IMR-90 (cell line): ENCODE data around the gene CDKAL1. TPM values are rescaled to one million over a fixed set of nuclear protein-coding genes. Genes with fewer than 3 reads are reported as not detected.

Experiments used
- ATAC-seq: fragments of 200-7000 bp; cut with Tn5 transposase; 2 replicates; pipeline ENCODE4 v1.9.1; 2020; ENCODE audit warnings: low read depth, mild to moderate bottlenecking, moderate library complexity
- BruUV-seq: library from RNA; stranded (reverse); fragments of 400-500 nt; replicated peaks from 2 replicates; lab custom pipeline; 2021; lab: Mats Ljungman, UMichigan
- CTCF ChIA-PET: fragments of 300-600 bp; formaldehyde crosslinking; extraction: SDS; loops from one replicate; lab custom pipeline; 2021; ENCODE audit warnings: antibody characterized with exemption; lab: Yijun Ruan, JAX
- POLR2A ChIA-PET: fragments of 300-600 bp; sonication (Branson Sonifier 250); formaldehyde crosslinking; loops from one replicate; lab custom pipeline; 2022; ENCODE audit warnings: antibody characterized with exemption; ENCODE audit not compliant: unreplicated experiment; lab: Charles Lee
- DNase-seq: peaks from one replicate; pipeline ENCODE4 v3.0.0; 2013
- H2AFZ ChIP-seq: replicated peaks from 2 replicates; pipeline ENCODE3; 2013; ENCODE audit warnings: low read length, mild to moderate bottlenecking; ENCODE audit not compliant: poor library complexity
- H2AK5ac ChIP-seq: 2 replicates; pipeline ENCODE4 v1.6.1; 2013; ENCODE audit warnings: low read depth, low read length, inconsistent platforms
- H2AK9ac ChIP-seq: replicated peaks from 2 replicates; pipeline ENCODE3; 2013; ENCODE audit warnings: mild to moderate bottlenecking, low read depth, low read length, moderate library complexity; ENCODE audit not compliant: poor library complexity
- H2BK120ac ChIP-seq: 2 replicates; pipeline ENCODE4 v1.6.1; 2013; ENCODE audit warnings: low read depth, low read length, inconsistent platforms
- H2BK15ac ChIP-seq: 3 replicates; pipeline ENCODE4 v1.6.1; 2013; ENCODE audit warnings: low read depth, low read length, inconsistent platforms
- H2BK20ac ChIP-seq: 2 replicates; pipeline ENCODE4 v1.6.1; 2013; ENCODE audit warnings: low read depth, mild to moderate bottlenecking, inconsistent platforms, low read length, moderate library complexity
- H2BK5ac ChIP-seq: 2 replicates; pipeline ENCODE4 v1.6.1; 2013; ENCODE audit warnings: mild to moderate bottlenecking, low read depth, low read length, inconsistent platforms; ENCODE audit not compliant: poor library complexity, severe bottlenecking
- H3K14ac ChIP-seq: replicated peaks from 2 replicates; pipeline ENCODE4 v1.6.1; 2013; ENCODE audit warnings: low read depth, low read length, inconsistent platforms
- H3K18ac ChIP-seq: 2 replicates; pipeline ENCODE4 v1.6.1; 2013; ENCODE audit warnings: low read depth, low read length, control low read depth
- H3K23ac ChIP-seq: 2 replicates; pipeline ENCODE4 v1.6.1; 2013; ENCODE audit warnings: low read depth, low read length, inconsistent platforms
- H3K27ac ChIP-seq: 2 replicates; pipeline ENCODE4 v1.5.1; 2013; ENCODE audit warnings: mild to moderate bottlenecking, control low read depth, low read length; ENCODE audit not compliant: insufficient read depth
- H3K27me3 ChIP-seq: 2 replicates; pipeline ENCODE4 v1.6.1; 2013; ENCODE audit warnings: low read length; ENCODE audit not compliant: control insufficient read depth, insufficient read depth
- H3K36me3 ChIP-seq: 2 replicates; pipeline ENCODE4 v1.6.1; 2013; ENCODE audit warnings: low read length, mixed read lengths; ENCODE audit not compliant: control insufficient read depth, insufficient read depth
- H3K4ac ChIP-seq: 2 replicates; pipeline ENCODE4 v1.6.1; 2013; ENCODE audit warnings: low read depth, low read length, inconsistent platforms
- H3K4me1 ChIP-seq: 2 replicates; pipeline ENCODE4 v1.6.1; 2013; ENCODE audit warnings: low read length, mixed read lengths; ENCODE audit not compliant: control insufficient read depth, insufficient read depth
- H3K4me2 ChIP-seq: 2 replicates; pipeline ENCODE4 v1.6.1; 2013; ENCODE audit warnings: low read depth, mild to moderate bottlenecking, control low read depth, low read length, moderate library complexity
- H3K4me3 ChIP-seq: 2 replicates; pipeline ENCODE4 v1.5.1; 2013; ENCODE audit warnings: low read depth, mild to moderate bottlenecking, control low read depth, low read length, moderate library complexity; ENCODE audit not compliant: insufficient read depth
- H3K56ac ChIP-seq: 2 replicates; pipeline ENCODE4 v1.6.1; 2013; ENCODE audit warnings: low read length, inconsistent platforms; ENCODE audit not compliant: insufficient read depth; ENCODE audit errors: extremely low read depth
- H3K79me1 ChIP-seq, 2 experiments: 2 replicates each; pipeline ENCODE4 v1.6.1; 2013; ENCODE audit warnings: low read length in 2 of 2, inconsistent platforms in 1 of 2, low read depth in 1 of 2
- H3K9ac ChIP-seq: 2 replicates; pipeline ENCODE4 v1.6.1; 2013; ENCODE audit warnings: low read depth, low read length, control low read depth
- H3K9me1 ChIP-seq: 2 replicates; pipeline ENCODE4 v1.6.1; 2013; ENCODE audit warnings: low read length, inconsistent platforms; ENCODE audit not compliant: insufficient read depth
- H3K9me3 ChIP-seq: 2 replicates; pipeline ENCODE4 v1.6.1; 2013; ENCODE audit warnings: low read length; ENCODE audit not compliant: control insufficient read depth, insufficient read depth
- H4K20me1 ChIP-seq: 2 replicates; pipeline ENCODE4 v1.6.1; 2013; ENCODE audit warnings: low read length, inconsistent platforms; ENCODE audit not compliant: insufficient read depth
- H4K5ac ChIP-seq: 2 replicates; pipeline ENCODE4 v1.6.1; 2013; ENCODE audit warnings: mild to moderate bottlenecking, low read depth, low read length, control low read depth
- H4K8ac ChIP-seq, 2 experiments: 2 replicates each; pipeline ENCODE4 v1.6.1; 2013; ENCODE audit warnings: low read depth in 2 of 2, low read length in 2 of 2, control low read depth in 1 of 2, inconsistent platforms in 1 of 2
- H4K91ac ChIP-seq: 2 replicates; pipeline ENCODE4 v1.6.1; 2013; ENCODE audit warnings: low read depth, low read length, inconsistent platforms; ENCODE audit not compliant: insufficient read depth
- FOS ChIP-seq: fragments of 150-350 bp; IDR thresholded peaks from 2 replicates; pipeline ENCODE4 v1.6.1; 2016; ENCODE audit warnings: low read depth, low read length
- MAFK ChIP-seq: IDR thresholded peaks from 2 replicates; pipeline ENCODE4 v1.6.1; 2012; ENCODE audit warnings: low read depth, low read length, improper control_type of control experiment
- SMC3 ChIP-seq: fragments of 150-350 bp; IDR thresholded peaks from 2 replicates; pipeline ENCODE4 v1.6.1; 2016; ENCODE audit warnings: low read depth, mild to moderate bottlenecking, antibody characterized with exemption, low read length, moderate library complexity
- WGBS, 2 experiments: methylation state at CpG; one replicate each; pipeline versions ENCODE4 v1.1.5 to v1.1.7; 2013; ENCODE audit warnings: missing lambda C conversion rate in 2 of 2; ENCODE audit not compliant: insufficient read length in 1 of 2; ENCODE audit errors: extremely low coverage in 2 of 2; 5-methylcytosine and 5-hydroxymethylcytosine counted together
- dilution Hi-C: fragments of 300-500 bp; cut with HindIII; formaldehyde crosslinking; loops from one replicate; pipeline ENCODE4 v1.14.3; 2018; ENCODE audit warnings: low sequenced_read_pairs; ENCODE audit not compliant: unreplicated experiment
- in situ Hi-C: fragments of 300-500 bp; cut with MboI; formaldehyde crosslinking; loops from 3 replicates; pipeline ENCODE4 v1.14.3; 2019; ENCODE audit warnings: low sequenced_read_pairs, inconsistent platforms, mixed read lengths
- intact Hi-C: fragments of 100-400 bp; cut with micrococcal nuclease; formaldehyde crosslinking; loops from 2 replicates; pipeline ENCODE4 v1.10.0; 2022
- polyA plus RNA-seq, 3 experiments: library from polyadenylated mRNA; depleted of rRNA; stranded (reverse); fragments of >200 nt; gene quantifications; 2 replicates each; pipeline ENCODE4 v1.2.3, GENCODE V29; 2012; ENCODE audit warnings: low replicate concordance in 1 of 3
- total RNA-seq: library from RNA; depleted of rRNA; stranded (reverse); fragments of >200 nt; gene quantifications from 2 replicates; pipeline ENCODE4 v1.2.3, GENCODE V29; 2012
- TF ChIP-seq, protein P1 (sequence below): conservative IDR thresholded peaks from 2 replicates; pipeline ENCODE4 v1.5.1; 2012; ENCODE audit warnings: mild to moderate bottlenecking, low read depth, low read length, improper control_type of control experiment
- TF ChIP-seq, protein P2 (sequence below): fragments of 150-350 bp; IDR thresholded peaks from 2 replicates; pipeline ENCODE4 v1.6.1; 2017; ENCODE audit warnings: mild to moderate bottlenecking, antibody characterized with exemption, low read length, low read depth

CDKAL1 gene
- total and polyA plus RNA-seq, 2 of the 4 experiments (the other 2 are of a cell fraction): 3.7 to 13.1 TPM

DNA sequence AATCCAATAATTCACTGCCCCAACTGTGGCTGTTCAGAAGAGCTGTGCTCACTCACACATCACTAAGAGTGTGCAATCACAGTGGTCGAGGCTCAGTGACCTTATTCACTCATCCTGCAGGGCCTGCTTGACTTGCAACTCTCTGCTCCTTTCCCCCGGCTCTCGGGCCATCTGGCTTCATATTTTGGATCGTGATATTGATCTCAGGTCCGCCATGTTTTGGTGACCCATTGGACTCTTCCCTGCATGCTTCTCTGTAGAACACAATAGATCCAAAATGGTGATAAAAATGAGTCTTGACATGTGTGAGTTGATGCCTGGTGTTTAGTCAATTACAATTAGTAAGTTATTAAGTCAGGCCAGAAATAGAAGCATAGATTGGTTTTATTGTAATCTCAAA lies 745.4 kb downstream of the CDKAL1 start:
- Histone ChIP-seq H4K20me1 (no peaks in the 10 kb centered on the region), H2BK5ac (no peak overlapping the region), H2BK15ac (no peak overlapping the region), H3K4me3 (no peak overlapping the region), H2AK9ac (no peak overlapping the region), H2AFZ (no peak overlapping the region), H3K9ac (no peak overlapping the region), H2BK120ac (no peak overlapping the region), H4K5ac (no peak overlapping the region), H3K4me2 (no peak overlapping the region), H3K9me1 (no peaks in the 10 kb centered on the region), H3K23ac (no peak overlapping the region), H3K79me1 (no peaks in the 10 kb centered on the region), H2AK5ac (no peak overlapping the region), H3K9me3 (no peaks in the 10 kb centered on the region), H3K18ac (no peak overlapping the region), H3K4me1 (no peaks in the 10 kb centered on the region), H3K14ac (no peak overlapping the region), H3K27ac (no peak overlapping the region), H2BK20ac (no peak overlapping the region), H3K36me3 (no peaks in the 10 kb centered on the region), H3K56ac (no peak overlapping the region), H4K8ac (no peak overlapping the region), H4K91ac (no peak overlapping the region), H3K27me3 (peaks cover 1% of the 10 kb centered on the region; the same call in 1 of the 2 replicates), H3K4ac (no peak overlapping the region)
- ATAC-seq (no peak), DNase-seq (no peak)
- BruUV-seq: no TSS peak
- CTCF ChIA-PET: no interaction called here
- no peak for TF ChIP-seq SMC3
- TF ChIP-seq, protein P1, sequence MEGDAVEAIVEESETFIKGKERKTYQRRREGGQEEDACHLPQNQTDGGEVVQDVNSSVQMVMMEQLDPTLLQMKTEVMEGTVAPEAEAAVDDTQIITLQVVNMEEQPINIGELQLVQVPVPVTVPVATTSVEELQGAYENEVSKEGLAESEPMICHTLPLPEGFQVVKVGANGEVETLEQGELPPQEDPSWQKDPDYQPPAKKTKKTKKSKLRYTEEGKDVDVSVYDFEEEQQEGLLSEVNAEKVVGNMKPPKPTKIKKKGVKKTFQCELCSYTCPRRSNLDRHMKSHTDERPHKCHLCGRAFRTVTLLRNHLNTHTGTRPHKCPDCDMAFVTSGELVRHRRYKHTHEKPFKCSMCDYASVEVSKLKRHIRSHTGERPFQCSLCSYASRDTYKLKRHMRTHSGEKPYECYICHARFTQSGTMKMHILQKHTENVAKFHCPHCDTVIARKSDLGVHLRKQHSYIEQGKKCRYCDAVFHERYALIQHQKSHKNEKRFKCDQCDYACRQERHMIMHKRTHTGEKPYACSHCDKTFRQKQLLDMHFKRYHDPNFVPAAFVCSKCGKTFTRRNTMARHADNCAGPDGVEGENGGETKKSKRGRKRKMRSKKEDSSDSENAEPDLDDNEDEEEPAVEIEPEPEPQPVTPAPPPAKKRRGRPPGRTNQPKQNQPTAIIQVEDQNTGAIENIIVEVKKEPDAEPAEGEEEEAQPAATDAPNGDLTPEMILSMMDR: no peak
- no peak for TF ChIP-seq FOS
- no peak for TF ChIP-seq MAFK
- TF ChIP-seq, protein P2, sequence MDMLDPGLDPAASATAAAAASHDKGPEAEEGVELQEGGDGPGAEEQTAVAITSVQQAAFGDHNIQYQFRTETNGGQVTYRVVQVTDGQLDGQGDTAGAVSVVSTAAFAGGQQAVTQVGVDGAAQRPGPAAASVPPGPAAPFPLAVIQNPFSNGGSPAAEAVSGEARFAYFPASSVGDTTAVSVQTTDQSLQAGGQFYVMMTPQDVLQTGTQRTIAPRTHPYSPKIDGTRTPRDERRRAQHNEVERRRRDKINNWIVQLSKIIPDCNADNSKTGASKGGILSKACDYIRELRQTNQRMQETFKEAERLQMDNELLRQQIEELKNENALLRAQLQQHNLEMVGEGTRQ: no peak
- dilution Hi-C loops (no loop called here), in situ Hi-C loops (no loop called here), intact Hi-C loops (no loop called here)
- no CpG with 5 or more reads among the region's 5 CpGs for WGBS, 2 experiments
- POLR2A ChIA-PET: no interaction called here
